ENCODE measurements around the gene MNT.

MNT gene

GRCh38 chr17:2394775-2395201 is 6.1 kb downstream of the MNT start:
- no peak for DNase-seq

- no peak for DNase-seq
Observed at GRCh38 chr17:2393954-2394749, 6.7 kb downstream of the MNT start.

- peak; percentile 91 for DNase-seq
Observed at GRCh38 chr17:2393174-2393953, 7.5 kb downstream of the MNT start.

DNA sequence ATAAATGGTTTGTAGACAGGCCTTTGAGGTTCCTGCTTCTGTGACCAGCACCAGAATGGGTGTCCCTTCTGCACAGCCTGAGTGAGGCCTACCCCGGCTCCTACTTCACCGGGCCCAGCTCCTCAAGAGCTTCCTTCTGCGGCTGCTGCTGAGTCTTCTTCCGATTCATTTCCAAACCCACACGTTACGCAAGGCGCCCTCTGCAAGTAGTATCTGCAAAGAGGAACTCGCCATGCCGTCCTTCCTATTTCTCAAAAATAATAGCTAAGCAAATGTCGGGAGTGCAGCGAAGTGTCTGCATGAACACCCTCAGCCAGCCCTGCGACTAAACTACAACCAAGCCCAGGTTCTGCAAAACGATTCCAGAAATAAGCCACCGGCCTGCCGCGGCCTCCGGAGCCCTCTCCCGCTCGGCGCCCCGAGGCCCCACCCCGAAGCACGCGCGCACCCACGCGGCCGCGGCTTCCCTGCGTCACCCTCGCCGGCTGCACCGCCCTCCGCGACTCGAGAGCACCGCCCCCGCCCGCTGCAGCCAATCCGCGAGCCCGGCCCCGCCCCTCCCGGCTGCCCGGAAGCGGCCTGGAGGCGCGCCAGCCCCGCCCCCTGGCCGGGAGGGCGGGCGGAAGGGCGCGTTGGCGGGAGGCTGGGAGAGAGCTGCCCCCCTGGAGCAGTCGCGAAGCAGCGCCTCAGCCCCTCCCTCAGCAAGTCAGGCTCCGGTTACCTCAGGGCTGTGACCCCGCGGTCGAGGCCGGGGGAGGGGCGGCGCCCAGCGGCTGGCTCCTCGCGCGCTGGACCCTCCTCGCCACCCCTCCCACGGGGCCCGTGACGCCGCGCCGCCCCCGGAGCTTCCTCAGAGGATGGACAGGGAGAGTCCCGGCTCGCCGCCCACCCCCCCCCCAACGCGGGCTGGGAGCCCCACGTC is 8.3 kb downstream of the MNT start:
- peak; percentile 96 for DNase-seq

DNA sequence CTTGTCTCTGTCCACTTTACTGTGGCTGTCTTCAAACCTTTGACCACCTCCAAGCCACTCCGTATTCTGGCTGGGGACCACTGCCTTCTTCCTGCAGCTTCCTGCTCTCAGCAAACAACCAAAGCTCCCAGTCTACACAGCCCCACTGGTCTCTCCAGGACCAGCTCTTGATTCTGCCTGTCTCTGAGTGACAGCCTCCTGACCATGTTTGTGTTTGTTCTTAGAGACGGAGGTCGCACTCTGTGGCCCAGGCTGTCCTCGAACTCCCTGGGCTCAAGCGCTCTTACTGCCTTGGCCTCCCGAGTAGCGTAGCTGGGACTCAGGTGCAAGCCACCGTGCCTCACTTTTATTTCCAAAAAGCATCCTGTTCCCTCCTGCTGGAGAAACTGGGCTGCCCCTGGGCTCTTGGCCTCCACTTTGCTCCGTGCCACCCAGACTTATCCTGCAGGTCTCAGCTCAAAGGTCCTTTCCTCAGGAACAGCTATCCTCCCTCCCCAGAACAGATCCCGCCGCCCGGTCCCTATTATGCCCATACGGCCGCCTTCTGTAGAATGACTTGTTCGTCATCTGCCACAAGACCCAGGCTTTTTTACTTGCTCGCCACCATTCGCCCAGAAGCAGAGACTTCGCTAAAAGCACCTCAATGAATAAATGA is 9.1 kb downstream of the MNT start:
- DNase-seq: no peak

DNA sequence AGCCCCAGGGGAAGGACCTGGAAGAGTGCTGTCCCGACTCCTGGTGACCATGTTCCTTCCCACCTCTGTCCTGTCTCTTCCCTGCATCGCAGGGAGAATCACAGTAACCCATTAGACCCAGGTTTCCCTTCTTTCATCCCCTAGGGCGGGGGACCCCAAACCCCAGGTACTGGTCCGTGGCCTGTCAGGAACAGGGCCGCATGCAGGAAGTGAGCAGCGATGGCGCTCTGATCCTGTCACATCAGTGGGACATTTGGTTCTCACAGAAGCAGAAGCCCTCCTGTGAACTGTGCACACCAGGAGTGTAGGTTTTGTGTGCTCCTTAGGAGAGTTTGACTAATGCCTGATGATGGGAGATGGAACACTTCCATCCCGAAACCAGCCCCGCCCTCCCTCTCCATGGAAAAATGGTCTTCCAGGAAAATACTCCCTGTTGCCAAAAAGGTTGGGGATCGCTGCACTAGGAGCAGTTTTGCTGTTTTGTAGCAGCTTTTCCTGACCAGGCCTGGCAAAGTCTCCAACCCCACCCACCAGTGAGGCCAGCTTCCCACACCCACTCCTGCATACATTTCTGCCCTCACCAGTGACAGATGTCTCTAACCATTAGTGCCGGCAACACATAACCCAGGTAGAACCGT is 10.5 kb downstream of the MNT start:
- no peak for DNase-seq

DNA sequence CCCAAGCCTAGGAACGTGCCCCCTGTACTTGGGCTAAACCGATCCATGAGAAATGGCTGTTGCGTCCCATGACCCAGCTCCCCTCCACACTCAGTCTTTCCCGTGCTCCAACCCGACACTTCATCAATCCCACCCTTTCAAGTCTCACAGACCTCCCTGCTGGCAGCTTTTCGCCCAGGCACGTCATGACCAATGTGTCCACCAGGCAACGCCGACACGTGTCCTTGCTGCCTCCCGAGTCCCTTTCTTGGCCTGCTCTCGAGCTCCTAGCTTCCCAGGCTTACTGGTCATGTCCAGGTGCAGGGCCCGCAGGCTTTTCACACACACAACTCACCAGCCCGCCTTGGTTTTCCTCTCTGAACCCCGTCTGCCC is 12.2 kb downstream of the MNT start:
- no peak for DNase-seq

GRCh38 chr17:2388020-2388682 is 12.7 kb downstream of the MNT start:
- DNase-seq: no peak

- no peak for DNase-seq
Observed at GRCh38 chr17:2387086-2388019, 13.5 kb downstream of the MNT start.

DNA sequence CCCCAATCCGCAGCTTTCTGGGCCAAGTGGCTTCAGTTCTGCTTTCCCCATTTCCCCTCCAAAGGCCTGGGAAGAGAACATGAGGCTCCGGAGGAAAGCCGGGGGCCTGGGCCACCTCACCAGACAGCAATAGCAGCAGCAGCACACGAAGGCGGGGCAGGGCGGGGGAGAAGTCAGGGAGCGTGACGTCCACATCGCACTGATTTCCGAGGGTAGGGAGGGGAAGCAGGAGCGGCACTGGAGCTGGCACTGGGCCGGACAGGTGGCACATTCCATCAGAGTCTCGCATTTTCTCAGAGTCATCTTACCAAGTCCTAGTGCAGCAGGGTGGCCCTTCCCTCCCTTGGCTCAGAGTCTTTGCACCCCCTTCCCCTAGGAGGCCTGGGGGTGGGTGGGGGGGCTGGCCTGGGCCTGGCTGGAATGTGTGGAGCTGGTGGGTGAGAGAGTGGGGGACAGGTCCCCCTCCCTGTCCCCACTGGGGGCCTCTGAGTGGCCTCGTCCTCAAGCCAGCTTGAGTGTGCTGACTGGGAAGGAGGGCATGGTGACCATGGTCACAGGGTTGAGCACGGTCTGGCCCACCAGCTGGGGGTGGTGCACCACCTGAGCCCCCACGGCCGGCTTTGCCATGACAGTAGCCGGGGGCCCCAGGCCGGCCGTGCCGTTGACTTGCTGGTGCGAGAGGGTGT is 14.3 kb downstream of the MNT start:
- no peak for DNase-seq

GRCh38 chr17:2385240-2386210 is 15.3 kb downstream of the MNT start:
- no peak for DNase-seq

GRCh38 chr17:2384439-2385127 is 16.3 kb downstream of the MNT start:
- DNase-seq: no peak

DNA sequence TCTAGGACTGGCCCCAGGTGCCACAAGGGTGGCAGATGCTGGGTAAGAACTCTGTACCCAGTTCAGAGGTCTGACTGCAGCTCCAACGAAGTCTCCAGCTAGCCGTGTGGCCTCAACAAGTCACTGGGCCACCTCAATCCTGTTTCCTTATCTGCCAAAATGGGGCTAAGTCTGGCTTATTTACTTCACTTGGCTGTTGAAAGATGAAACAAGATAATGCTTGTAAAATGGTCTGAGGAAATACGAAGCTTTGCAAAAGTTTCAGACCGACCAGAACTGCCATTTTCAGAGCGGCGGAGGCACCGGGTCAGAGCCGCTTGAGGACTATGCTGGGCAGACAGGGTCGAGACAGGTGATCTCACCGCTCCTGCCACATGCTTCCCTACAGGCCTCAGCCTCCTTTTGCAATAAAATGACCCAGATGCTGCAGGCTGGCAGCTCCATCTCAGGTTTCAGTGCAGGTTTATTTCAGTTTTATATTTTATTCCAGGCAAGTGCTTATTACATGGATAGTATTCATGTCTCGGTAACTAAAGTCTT is 17.2 kb downstream of the MNT start:
- DNase-seq: no peak

- DNase-seq: no peak
Observed at GRCh38 chr17:2380950-2381649, 19.8 kb downstream of the MNT start.

DNA sequence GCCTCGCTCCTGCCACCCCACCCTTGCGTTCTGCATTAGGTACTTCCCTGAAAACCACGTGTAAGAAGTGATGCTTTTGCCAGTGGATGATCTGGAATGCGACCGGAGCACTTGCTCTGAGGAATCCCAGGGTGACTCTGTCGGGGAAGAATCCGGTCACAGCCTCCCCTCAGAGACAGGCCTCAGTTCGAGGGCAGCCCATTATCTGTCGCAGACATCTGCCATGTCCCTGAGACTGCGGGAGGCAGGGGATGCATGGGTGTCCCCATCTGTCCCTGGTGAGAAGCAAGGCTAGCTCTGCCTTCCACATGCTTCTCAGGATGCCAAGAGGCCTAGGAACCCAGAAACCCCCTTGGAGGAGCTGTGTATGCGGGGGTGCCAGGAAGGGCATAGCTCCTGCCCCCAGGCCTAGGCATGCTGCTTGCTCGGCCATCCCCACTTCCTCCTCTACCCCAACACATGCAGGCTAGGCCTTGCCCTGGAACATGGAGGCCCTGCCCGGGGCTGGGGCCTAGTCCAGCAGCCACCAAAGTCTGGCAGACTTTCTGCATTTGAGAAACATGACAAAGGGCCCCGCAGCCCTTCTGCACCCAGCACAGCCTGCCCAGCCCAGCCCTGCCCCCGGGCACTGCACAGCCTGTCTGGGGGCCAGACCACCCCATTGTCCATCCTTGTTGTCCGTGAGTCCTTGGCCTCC is 20.5 kb downstream of the MNT start:
- no peak for DNase-seq
